H1 (cell line): ENCODE data around the gene LRRC17.

ENCODE experiments used
- CHD2 ChIP-seq: IDR thresholded peaks from 2 replicates; pipeline ENCODE4 v1.6.1; 2012; ENCODE audit warnings: low read length, improper control_type of control experiment
- CTBP2 ChIP-seq: IDR thresholded peaks from 2 replicates; pipeline ENCODE4 v1.7.0; 2011; ENCODE audit warnings: borderline replicate concordance, mild to moderate bottlenecking, moderate library complexity, mixed read lengths, low read length; ENCODE audit not compliant: insufficient read depth, insufficient read length
- EP300 ChIP-seq, 2 experiments: IDR thresholded peaks; 1 replicate in 1 of 2; 2 replicates in 1 of 2; pipeline ENCODE4 v1.6.1; 2011 to 2012; ENCODE audit warnings: low read depth in 2 of 2, low read length in 2 of 2, mild to moderate bottlenecking in 2 of 2, borderline replicate concordance in 1 of 2, inconsistent platforms in 1 of 2, moderate library complexity in 1 of 2
- SIN3A ChIP-seq, 2 experiments: IDR thresholded peaks in 1 of 2; conservative IDR thresholded peaks in 1 of 2; 2 replicates each; pipeline ENCODE4 v1.6.1; 2011 to 2012; ENCODE audit warnings: low read length in 2 of 2, improper control_type of control experiment in 1 of 2, low read depth in 1 of 2, mild to moderate bottlenecking in 1 of 2
- TF ChIP-seq, protein P1 (sequence below), 3 experiments: IDR thresholded peaks; 1 replicate in 2 of 3; 2 replicates in 1 of 3; pipeline versions ENCODE4 v1.5.1 to v1.6.1; 2011; ENCODE audit warnings: low read length in 3 of 3, mild to moderate bottlenecking in 3 of 3, inconsistent platforms in 2 of 3, low read depth in 1 of 3, moderate library complexity in 1 of 3; ENCODE audit not compliant: insufficient read depth in 1 of 3; ENCODE audit errors: control extremely low read depth in 1 of 3
- TF ChIP-seq, protein P2 (sequence below): IDR thresholded peaks from 2 replicates; pipeline ENCODE4 v1.6.1; 2012; ENCODE audit warnings: inconsistent platforms

DNA sequence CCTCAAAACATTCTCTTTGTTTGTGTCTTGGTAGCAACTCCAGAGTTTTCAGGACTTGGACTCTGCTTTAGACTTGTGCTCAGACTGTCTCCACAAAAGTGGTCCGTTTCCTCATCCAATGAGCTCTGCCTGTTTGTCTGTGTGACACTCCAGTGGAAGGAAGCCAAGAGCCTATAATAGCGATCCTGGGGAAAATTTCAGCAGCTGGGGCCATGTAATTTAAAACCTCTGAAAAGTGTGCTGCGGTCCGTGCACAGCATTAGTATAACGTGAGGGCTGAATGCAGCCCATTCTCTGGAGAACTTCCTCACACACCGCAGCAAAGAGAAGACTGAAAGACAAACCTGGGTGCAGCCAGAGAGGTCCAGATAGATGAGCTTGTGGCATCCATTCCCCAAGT is at the start of gene LRRC17:
- TF ChIP-seq EP300 (IDR thresholded peaks at IDR 0.05; ENCODE audit: borderline replicate concordance in 1 of 2, low read depth in 2 of 2, low read length in 2 of 2) (no peak), SIN3A (conservative IDR thresholded peaks at IDR 0.05 in 1 of 2, IDR thresholded peaks at IDR 0.05 in 1 of 2; ENCODE audit: low read depth in 1 of 2, low read length in 2 of 2) (no peak), CTBP2 (no peak), CHD2 (no peak)
- TF ChIP-seq, protein P1, sequence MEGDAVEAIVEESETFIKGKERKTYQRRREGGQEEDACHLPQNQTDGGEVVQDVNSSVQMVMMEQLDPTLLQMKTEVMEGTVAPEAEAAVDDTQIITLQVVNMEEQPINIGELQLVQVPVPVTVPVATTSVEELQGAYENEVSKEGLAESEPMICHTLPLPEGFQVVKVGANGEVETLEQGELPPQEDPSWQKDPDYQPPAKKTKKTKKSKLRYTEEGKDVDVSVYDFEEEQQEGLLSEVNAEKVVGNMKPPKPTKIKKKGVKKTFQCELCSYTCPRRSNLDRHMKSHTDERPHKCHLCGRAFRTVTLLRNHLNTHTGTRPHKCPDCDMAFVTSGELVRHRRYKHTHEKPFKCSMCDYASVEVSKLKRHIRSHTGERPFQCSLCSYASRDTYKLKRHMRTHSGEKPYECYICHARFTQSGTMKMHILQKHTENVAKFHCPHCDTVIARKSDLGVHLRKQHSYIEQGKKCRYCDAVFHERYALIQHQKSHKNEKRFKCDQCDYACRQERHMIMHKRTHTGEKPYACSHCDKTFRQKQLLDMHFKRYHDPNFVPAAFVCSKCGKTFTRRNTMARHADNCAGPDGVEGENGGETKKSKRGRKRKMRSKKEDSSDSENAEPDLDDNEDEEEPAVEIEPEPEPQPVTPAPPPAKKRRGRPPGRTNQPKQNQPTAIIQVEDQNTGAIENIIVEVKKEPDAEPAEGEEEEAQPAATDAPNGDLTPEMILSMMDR (IDR thresholded peaks at IDR 0.05; ENCODE audit: control extremely low read depth in 1 of 3, insufficient read depth in 1 of 3, low read depth in 1 of 3, low read length in 3 of 3): no peak
- TF ChIP-seq, protein P2, sequence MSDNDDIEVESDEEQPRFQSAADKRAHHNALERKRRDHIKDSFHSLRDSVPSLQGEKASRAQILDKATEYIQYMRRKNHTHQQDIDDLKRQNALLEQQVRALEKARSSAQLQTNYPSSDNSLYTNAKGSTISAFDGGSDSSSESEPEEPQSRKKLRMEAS: no peak
